OCI-M1 (cell line): Measurements from ENCODE around the gene FUT8.
"Not testable (repeated sequence)": the region's sequence is repeated elsewhere in the genome, so short reads cannot be mapped to it uniquely, and the experiment has no call there.

ENCODE experiments used
- DNase-seq: peaks from one replicate; lab custom pipeline; 2025; lab: John Stamatoyannopoulos, UW

The FUT8 gene

GRCh38 chr14:65419593-65420252 lies 7.2 kb downstream of the FUT8 start:
- DNase-seq: peak; percentile 61

DNA sequence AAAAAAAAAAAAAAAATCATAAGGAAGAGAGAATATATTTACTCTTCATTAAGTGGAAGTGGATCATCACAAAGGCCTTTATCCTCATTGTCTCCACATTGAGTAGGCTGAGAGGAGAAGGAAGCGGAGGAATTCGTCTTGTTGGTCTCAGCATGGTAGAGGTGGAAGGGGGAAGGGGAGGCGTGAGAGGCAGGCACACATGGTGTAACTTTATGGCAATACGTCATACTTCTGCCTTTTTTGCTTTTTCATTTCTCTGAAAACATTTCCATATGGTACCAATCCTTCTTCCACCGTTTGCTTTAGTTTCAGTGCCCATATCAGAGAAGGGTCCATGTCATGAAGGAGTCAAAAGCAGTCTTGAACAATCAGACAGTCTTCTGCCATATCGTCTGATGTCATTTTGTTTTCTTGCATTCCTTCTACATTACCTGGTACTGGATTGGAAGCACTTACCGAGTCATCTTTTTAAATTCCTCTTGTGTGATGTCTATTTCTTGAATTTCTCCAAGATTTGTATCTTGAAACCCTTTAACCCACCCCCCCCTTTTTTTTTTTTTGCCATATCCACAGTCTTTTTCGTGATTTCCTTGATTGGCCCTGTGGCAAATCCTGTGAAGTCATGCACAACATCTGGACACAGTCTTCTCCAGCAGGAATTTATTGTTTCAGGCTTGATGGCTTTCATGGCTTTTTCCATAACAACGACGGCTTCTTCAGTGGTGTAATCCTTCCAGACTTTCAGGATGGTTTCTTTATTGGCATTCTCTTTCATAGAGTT lies 8.9 kb downstream of the FUT8 start:
- DNase-seq: peak; percentile 52

- DNase-seq: peak; percentile 81
Observed at GRCh38 chr14:65422088-65422834, 9.7 kb downstream of the FUT8 start.

DNA sequence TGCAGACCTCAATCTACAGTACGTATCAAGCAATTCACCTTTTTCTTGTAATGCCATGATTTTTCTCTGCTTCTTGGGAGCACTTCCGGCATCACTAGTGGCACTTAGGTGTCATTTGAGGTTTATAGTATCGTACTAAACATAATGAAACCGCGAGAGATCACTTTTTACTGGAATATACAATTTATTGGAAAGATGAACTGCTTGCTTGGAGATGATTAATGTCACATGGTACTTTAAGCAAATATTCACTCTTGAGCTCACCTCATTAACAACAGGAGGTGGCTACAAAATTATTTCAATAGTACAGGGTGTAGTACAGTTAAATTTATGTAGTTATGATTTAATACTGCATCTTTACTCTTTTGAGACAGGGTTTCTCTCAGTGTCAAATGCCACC lies 11.5 kb downstream of the FUT8 start:
- DNase-seq: no peak

- no peak for DNase-seq
Observed at GRCh38 chr14:65424531-65424930, 12.0 kb downstream of the FUT8 start.

- no peak for DNase-seq
Observed at GRCh38 chr14:65425885-65426284, 13.4 kb downstream of the FUT8 start.

- not testable (repeated sequence) for DNase-seq
Observed at GRCh38 chr14:65426902-65427301, 14.4 kb downstream of the FUT8 start.

GRCh38 chr14:65428691-65429090 lies 16.2 kb downstream of the FUT8 start:
- no peak for DNase-seq

DNA sequence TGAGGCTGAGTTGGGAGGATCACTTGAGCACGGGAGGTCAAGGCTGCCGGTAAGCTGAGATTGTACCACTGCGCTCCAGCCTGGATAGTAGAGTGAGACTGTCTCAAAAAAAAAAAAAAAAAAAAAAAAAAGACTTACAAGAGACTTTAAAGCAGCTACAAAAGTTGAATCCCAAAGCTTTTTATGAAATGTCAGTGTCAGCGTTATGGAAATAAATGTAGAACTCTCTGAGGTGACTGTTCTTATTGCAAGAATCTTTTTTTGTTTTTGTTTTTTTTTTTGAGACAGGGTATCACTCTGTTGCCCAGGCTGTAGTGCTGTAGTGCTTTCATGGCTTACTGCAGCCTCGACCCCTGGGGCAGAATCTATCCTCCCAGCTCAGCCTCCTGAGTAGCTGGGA lies 17.2 kb downstream of the FUT8 start:
- no peak for DNase-seq

GRCh38 chr14:65431245-65431644 lies 18.7 kb downstream of the FUT8 start:
- no peak for DNase-seq

GRCh38 chr14:65431951-65432350 lies 19.4 kb downstream of the FUT8 start:
- peak; percentile 30 for DNase-seq

DNA sequence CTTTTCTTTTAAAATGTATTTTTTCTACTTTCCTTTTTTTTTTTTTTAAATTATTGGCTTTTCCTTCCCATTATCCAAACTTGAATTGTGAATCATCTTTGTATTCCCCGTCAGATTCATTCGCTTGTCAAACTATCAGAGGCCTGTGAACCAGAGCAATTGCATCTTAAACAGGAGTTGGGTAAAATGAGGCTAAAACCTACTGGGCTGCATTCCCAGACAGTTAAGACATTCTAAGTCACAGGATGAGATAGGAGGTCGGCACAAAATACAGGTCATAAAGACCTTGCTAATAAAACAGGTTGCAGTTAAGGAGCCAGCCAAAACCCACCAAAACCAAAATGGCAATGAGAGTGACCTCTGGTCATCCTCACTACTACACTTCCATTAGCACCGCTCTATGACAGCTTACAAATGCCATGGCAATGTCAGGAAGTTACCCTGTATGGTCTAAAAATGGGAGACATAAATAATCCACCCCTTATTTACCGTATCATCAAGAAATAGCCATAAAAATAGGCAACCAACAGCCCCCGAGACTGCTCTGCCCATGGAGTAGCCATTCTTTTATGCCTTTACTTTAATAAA lies 19.9 kb downstream of the FUT8 start:
- no peak for DNase-seq

GRCh38 chr14:65433157-65433556 lies 20.6 kb downstream of the FUT8 start:
- DNase-seq: peak; percentile 54

- DNase-seq: peak; percentile 54
Observed at GRCh38 chr14:65433646-65434045, 21.1 kb downstream of the FUT8 start.

DNA sequence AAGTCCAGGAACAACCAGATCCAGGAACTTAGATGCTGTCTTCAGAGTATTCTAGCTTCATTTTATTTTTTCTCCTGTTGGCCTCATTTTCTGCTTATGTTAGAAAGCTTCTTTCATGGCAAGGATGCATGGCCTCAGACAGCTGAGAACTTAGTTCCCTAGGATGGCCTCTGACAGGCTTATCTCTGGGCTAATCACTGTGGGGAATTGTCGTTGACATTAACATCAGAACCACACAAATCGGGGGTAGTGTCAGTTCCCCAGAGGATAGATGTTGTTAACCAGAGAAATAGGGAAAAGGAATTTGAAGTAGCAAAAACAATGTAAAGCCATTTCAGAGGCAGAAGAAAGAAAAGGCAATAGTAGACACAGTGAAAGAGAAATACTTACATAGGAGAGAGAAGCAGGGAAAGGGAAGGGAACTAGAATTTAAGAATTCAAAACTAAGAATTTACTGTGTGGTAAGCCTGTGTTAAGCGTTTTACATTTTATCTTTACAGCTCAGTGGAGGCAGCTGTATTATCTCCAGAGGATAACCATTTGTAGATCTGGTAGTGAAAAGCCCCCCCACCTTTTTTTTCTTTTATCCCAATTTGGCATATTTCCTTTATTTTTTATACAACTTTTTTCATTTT lies 21.8 kb downstream of the FUT8 start:
- peak; percentile 83 for DNase-seq

GRCh38 chr14:65438266-65438933 lies 25.9 kb downstream of the FUT8 start:
- peak; percentile 94 for DNase-seq

DNA sequence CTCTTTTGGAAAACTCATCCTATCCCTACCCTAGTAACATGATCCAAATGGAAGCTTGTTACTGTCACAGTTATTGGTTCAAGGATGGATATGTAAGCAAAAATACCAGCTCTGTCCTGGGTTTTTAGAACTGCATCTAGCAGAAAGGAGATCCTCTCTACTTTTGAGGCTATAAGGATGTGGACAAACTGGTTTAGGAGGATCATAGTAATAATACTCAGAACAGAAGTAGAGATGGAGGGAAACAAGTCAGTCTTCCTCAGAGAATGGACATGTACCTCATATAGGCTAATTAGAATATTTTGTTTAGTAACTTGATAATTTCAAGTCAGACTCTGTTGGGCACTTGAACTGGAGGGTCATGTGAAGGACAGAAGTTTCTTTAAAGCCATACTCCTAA lies 26.6 kb downstream of the FUT8 start:
- DNase-seq: peak; percentile 47

DNA sequence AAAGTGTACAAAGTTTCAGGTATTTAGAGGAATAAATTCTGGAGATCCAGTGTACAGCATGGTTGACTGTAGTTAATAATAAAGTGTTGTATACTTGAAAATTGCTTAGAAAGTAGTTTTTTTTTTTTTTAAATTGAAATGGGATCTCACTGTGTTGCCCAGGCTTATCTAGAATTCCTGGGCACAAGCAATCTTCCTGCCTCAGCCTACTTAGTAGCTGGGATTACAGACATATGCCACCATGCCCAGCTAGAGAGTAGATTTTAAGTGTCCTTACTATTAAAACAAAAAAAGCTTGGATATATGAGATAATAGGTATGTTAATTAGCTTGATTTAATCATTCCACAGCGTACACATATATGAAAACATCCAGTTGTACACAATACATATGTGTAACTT lies 27.7 kb downstream of the FUT8 start:
- DNase-seq: no peak

- no peak for DNase-seq
Observed at GRCh38 chr14:65444230-65444629, 31.7 kb downstream of the FUT8 start.

DNA sequence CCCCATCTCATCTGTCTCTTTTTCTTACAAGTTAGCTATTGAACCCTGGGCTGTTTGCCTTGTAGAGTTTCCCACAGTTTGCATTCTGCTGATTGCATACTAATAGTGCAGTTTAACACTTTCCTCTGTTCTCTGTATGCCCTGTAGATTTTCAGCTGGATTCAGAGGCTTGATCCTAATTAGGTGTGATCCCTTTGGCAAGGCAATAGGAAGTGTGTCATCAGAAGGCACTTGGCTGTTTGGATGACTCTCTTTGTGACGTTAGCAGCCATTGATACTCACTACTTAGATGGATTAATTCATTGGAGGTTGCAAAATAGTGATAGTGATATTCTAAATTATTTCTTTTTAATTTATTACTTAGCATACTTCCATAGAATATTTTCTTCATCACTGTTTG lies 33.6 kb downstream of the FUT8 start:
- no peak for DNase-seq

GRCh38 chr14:65449647-65450046 lies 37.1 kb downstream of the FUT8 start:
- DNase-seq: no peak
